HCT116 (cell line): Measurements from ENCODE around the gene RGS12. TPM values are rescaled to one million over a fixed set of nuclear protein-coding genes. Genes with fewer than 3 reads are reported as not detected.

ENCODE experiments used
- ATAC-seq: fragments of 200-7000 bp; cut with Tn5 transposase; 2 replicates; pipeline ENCODE4 v1.9.1; 2020; ENCODE audit warnings: mild to moderate bottlenecking, moderate library complexity
- BruUV-seq: library from RNA; stranded (reverse); fragments of 400-500 nt; replicated peaks from 2 replicates; lab custom pipeline; 2021; lab: Mats Ljungman, UMichigan
- CTCF ChIA-PET: fragments of 300-600 bp; sonication (Branson Sonifier 250); formaldehyde crosslinking; loops from one replicate; lab custom pipeline; 2021; ENCODE audit warnings: antibody characterized with exemption; lab: Charles Lee
- POLR2A ChIA-PET: fragments of 300-600, 350-600 bp; sonication (Branson Sonifier 250); formaldehyde crosslinking; loops from one replicate; lab custom pipeline; 2021; ENCODE audit warnings: antibody characterized with exemption; lab: Charles Lee
- RAD21 ChIA-PET, 2 experiments: fragments of 300-600 bp; sonication (Branson Sonifier 250); formaldehyde crosslinking; loops; one replicate each; lab custom pipeline; 2023; ENCODE audit warnings: low total read pairs in 2 of 2; ENCODE audit not compliant: uncharacterized antibody in 2 of 2, unreplicated experiment in 2 of 2, low non-redundant PET in 1 of 2; lab: Charles Lee
- DNase-seq: peaks from one replicate; pipeline ENCODE4 v3.0.0-alpha.2; 2010; ENCODE audit warnings: low read depth, low spot score
- H2AFZ ChIP-seq: fragments of 200-600 bp; shearing (Covaris generic), sonication (generic); 2 replicates; pipeline ENCODE4 v1.6.1; 2017; ENCODE audit warnings: low read depth, mixed run types, mixed read lengths, antibody characterized with exemption, low read length; ENCODE audit not compliant: poor library complexity, severe bottlenecking
- H3K27ac ChIP-seq: 2 replicates; pipeline ENCODE4 v1.5.1; 2012; ENCODE audit warnings: low read depth, low read length
- H3K27me3 ChIP-seq: fragments of 200-600 bp; sonication (generic); 2 replicates; pipeline ENCODE4 v1.6.1; 2016; ENCODE audit warnings: mixed run types, low read length, mixed read lengths; ENCODE audit not compliant: insufficient read depth
- H3K36me3 ChIP-seq, 2 experiments: fragments of 200-500 bp in 1 of 2; fragments of 200-600 bp in 1 of 2; sonication (Bioruptor generic) in 1 of 2; sonication (generic) in 1 of 2; 2 replicates each; pipeline versions ENCODE4 v1.5.1 to v1.6.1; 2014 to 2016; ENCODE audit warnings: low read length in 2 of 2, inconsistent platforms in 1 of 2, mixed read lengths in 1 of 2, mixed run types in 1 of 2; ENCODE audit not compliant: insufficient read depth in 2 of 2, control insufficient read depth in 1 of 2
- H3K4me1 ChIP-seq, 2 experiments: fragments of 200-600 bp in 1 of 2; sonication (generic) in 1 of 2; 2 replicates each; pipeline versions ENCODE4 v1.5.1 to v1.6.1; 2012 to 2017; ENCODE audit warnings: low read length in 2 of 2, inconsistent platforms in 1 of 2, mild to moderate bottlenecking in 1 of 2, mixed read lengths in 1 of 2, mixed run types in 1 of 2, moderate library complexity in 1 of 2; ENCODE audit not compliant: insufficient read depth in 2 of 2, control insufficient read depth in 1 of 2
- H3K4me2 ChIP-seq: fragments of 200-600 bp; sonication (generic); 2 replicates; pipeline ENCODE4 v1.6.1; 2017; ENCODE audit warnings: mixed run types, low read length, mixed read lengths
- H3K4me3 ChIP-seq, 2 experiments: fragments of 200-600 bp in 1 of 2; sonication (generic) in 1 of 2; replicated peaks in 1 of 2; 2 replicates each; pipeline ENCODE4 v1.5.1; 2011 to 2016; ENCODE audit warnings: low read length in 2 of 2, control low read depth in 1 of 2, low read depth in 1 of 2, mild to moderate bottlenecking in 1 of 2, mixed read lengths in 1 of 2, mixed run types in 1 of 2
- H3K79me2 ChIP-seq: fragments of 200-600 bp; sonication (generic); 2 replicates; pipeline ENCODE4 v1.6.1; 2017; ENCODE audit warnings: mild to moderate bottlenecking, mixed run types, low read length, moderate library complexity, mixed read lengths; ENCODE audit not compliant: insufficient read depth
- H3K9ac ChIP-seq: fragments of 200-600 bp; sonication (generic); 2 replicates; pipeline ENCODE4 v1.6.1; 2016; ENCODE audit warnings: low read length, mixed read lengths
- H3K9me2 ChIP-seq: fragments of 200-600 bp; sonication (generic), shearing (Covaris generic); 2 replicates; pipeline ENCODE4 v1.6.1; 2017; ENCODE audit warnings: mixed run types, mild to moderate bottlenecking, moderate library complexity; ENCODE audit not compliant: insufficient read depth
- H3K9me3 ChIP-seq, 2 experiments: fragments of 200-500 bp in 1 of 2; fragments of 200-600 bp in 1 of 2; sonication (Bioruptor generic) in 1 of 2; sonication (generic) in 1 of 2; 2 replicates each; pipeline ENCODE4 v1.6.1; 2014 to 2017; ENCODE audit warnings: low read length in 2 of 2, mixed read lengths in 2 of 2, inconsistent platforms in 1 of 2, low read depth in 1 of 2, mild to moderate bottlenecking in 1 of 2, mixed run types in 1 of 2, moderate library complexity in 1 of 2; ENCODE audit not compliant: control insufficient read depth in 1 of 2, insufficient read depth in 1 of 2
- H4K20me1 ChIP-seq: fragments of 200-600 bp; sonication (generic), shearing (Covaris generic); 2 replicates; pipeline ENCODE4 v1.6.1; 2017; ENCODE audit warnings: mixed run types, mild to moderate bottlenecking, moderate library complexity; ENCODE audit not compliant: insufficient read depth
- CBX3 ChIP-seq: IDR thresholded peaks from 2 replicates; pipeline ENCODE4 v1.6.1; 2012; ENCODE audit warnings: low read depth
- CEBPB ChIP-seq: IDR thresholded peaks from 2 replicates; pipeline ENCODE4 v1.6.1; 2012; ENCODE audit warnings: low read depth
- ELF1 ChIP-seq: IDR thresholded peaks from 2 replicates; pipeline ENCODE4 v1.6.1; 2012; ENCODE audit warnings: low read depth, borderline replicate concordance
- FOSL1 ChIP-seq: IDR thresholded peaks from 2 replicates; pipeline ENCODE4 v1.6.1; 2012; ENCODE audit warnings: low read depth
- JUND ChIP-seq: IDR thresholded peaks from 2 replicates; pipeline ENCODE4 v1.6.1; 2012
- POLR2A ChIP-seq: IDR thresholded peaks from 2 replicates; pipeline ENCODE4 v1.7.0; 2011; ENCODE audit warnings: borderline replicate concordance; ENCODE audit not compliant: insufficient read depth, insufficient read length; ENCODE audit errors: extremely low read depth
- POLR2AphosphoS5 ChIP-seq: IDR thresholded peaks from 2 replicates; pipeline ENCODE4 v1.6.1; 2011; ENCODE audit warnings: mild to moderate bottlenecking, low read depth, low read length, moderate library complexity
- SIN3A ChIP-seq: IDR thresholded peaks from 2 replicates; pipeline ENCODE4 v1.6.1; 2012; ENCODE audit warnings: low read depth
- TCF7L2 ChIP-seq: IDR thresholded peaks from 2 replicates; pipeline ENCODE4 v1.7.0; 2011; ENCODE audit warnings: borderline replicate concordance, inconsistent platforms; ENCODE audit not compliant: insufficient read depth, insufficient read length; ENCODE audit errors: extremely low read depth
- YY1 ChIP-seq: IDR thresholded peaks from 2 replicates; pipeline ENCODE4 v1.6.1; 2011; ENCODE audit warnings: low read length, low read depth, moderate library complexity, mild to moderate bottlenecking; ENCODE audit not compliant: insufficient replicate concordance; ENCODE audit errors: extremely low read depth
- ZFX ChIP-seq: fragments of 450-650 bp; IDR thresholded peaks from 2 replicates; pipeline ENCODE4 v1.6.1; 2017
- intact Hi-C: fragments of 100-400 bp; cut with micrococcal nuclease; formaldehyde crosslinking; loops from 2 replicates; pipeline ENCODE4 v1.10.0; 2022
- total RNA-seq: library from RNA; stranded (reverse); gene quantifications from one replicate; pipeline ENCODE4 v1.2.1, GENCODE V29; 2021; ENCODE audit not compliant: unreplicated experiment
- TF ChIP-seq, protein P1 (sequence below): IDR thresholded peaks from 2 replicates; pipeline ENCODE4 v1.6.1; 2012
- TF ChIP-seq, protein P2 (sequence below), 3 experiments: fragments of 200-600 bp in 1 of 3; sonication (generic) in 1 of 3; IDR thresholded peaks in 2 of 3; conservative IDR thresholded peaks in 1 of 3; 2 replicates each; pipeline ENCODE4 v1.5.1; 2012 to 2017; ENCODE audit warnings: low read depth in 2 of 3, low read length in 2 of 3, antibody characterized with exemption in 1 of 3, borderline replicate concordance in 1 of 3, control low read depth in 1 of 3, mild to moderate bottlenecking in 1 of 3, mixed read lengths in 1 of 3, mixed run types in 1 of 3, moderate library complexity in 1 of 3; ENCODE audit not compliant: insufficient read depth in 1 of 3
- TF ChIP-seq, protein P3 (sequence below): IDR thresholded peaks from 2 replicates; pipeline ENCODE4 v1.6.1; 2011; ENCODE audit warnings: mild to moderate bottlenecking, low read length, moderate library complexity; ENCODE audit not compliant: insufficient replicate concordance; ENCODE audit errors: extremely low read depth
- TF ChIP-seq, protein P4 (sequence below): IDR thresholded peaks from 2 replicates; pipeline ENCODE4 v1.6.1; 2012

The RGS12 gene
- total RNA-seq, 1 experiment from 2014 or later: 22.2 TPM

DNA sequence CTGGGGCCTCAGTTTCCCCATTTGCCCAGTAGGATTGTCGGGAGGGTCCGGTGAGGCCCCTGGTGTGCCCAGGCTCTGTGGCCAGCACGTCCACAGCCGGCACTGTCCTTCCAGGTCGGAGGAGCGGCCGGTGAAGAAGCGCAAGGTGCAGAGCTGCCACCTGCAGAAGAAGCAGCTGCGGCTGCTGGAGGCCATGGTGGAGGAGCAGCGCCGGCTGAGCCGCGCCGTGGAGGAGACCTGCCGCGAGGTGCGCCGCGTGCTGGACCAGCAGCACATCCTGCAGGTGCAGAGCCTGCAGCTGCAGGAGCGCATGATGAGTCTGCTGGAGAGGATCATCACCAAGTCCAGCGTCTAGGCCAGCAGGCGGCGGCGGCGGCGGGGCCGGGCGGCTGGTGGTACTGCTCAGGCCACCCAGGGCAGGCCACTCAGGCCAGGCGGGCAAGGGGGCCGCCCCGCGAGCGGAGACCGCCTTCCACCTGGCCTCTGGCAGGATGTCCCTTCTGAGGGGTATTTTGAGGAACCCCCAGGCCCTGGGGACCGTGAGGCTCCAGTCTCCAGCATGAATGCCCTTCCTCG lies 37.1 kb upstream of the RGS12 start:
- POLR2A ChIA-PET: no interaction called here
- Histone ChIP-seq H3K27me3 (no peaks in the 10 kb centered on the region), H2AFZ (no peak overlapping the region), H3K36me3 (no peaks in the 10 kb centered on the region), H3K9me2 (no peaks in the 10 kb centered on the region), H3K9ac (no peak overlapping the region), H3K4me2 (no peak overlapping the region), H3K4me3 (no peak overlapping the region), H3K27ac (no peak overlapping the region), H3K79me2 (no peaks in the 10 kb centered on the region), H3K4me1 (no peaks in the 10 kb centered on the region), H4K20me1 (no peaks in the 10 kb centered on the region), H3K9me3 (no peaks in the 10 kb centered on the region)
- DNase-seq (no peak), ATAC-seq (no peak)
- CTCF ChIA-PET: no interaction called here
- TF ChIP-seq CEBPB (no peak), CBX3 (no peak), JUND (no peak), FOSL1 (no peak), POLR2A (no peak), POLR2AphosphoS5 (no peak)
- TF ChIP-seq, protein P1, sequence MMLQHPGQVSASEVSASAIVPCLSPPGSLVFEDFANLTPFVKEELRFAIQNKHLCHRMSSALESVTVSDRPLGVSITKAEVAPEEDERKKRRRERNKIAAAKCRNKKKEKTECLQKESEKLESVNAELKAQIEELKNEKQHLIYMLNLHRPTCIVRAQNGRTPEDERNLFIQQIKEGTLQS: no peak
- RAD21 ChIA-PET: no interaction called here
- BruUV-seq: no TSS peak
- intact Hi-C loops: no loop called here

DNA sequence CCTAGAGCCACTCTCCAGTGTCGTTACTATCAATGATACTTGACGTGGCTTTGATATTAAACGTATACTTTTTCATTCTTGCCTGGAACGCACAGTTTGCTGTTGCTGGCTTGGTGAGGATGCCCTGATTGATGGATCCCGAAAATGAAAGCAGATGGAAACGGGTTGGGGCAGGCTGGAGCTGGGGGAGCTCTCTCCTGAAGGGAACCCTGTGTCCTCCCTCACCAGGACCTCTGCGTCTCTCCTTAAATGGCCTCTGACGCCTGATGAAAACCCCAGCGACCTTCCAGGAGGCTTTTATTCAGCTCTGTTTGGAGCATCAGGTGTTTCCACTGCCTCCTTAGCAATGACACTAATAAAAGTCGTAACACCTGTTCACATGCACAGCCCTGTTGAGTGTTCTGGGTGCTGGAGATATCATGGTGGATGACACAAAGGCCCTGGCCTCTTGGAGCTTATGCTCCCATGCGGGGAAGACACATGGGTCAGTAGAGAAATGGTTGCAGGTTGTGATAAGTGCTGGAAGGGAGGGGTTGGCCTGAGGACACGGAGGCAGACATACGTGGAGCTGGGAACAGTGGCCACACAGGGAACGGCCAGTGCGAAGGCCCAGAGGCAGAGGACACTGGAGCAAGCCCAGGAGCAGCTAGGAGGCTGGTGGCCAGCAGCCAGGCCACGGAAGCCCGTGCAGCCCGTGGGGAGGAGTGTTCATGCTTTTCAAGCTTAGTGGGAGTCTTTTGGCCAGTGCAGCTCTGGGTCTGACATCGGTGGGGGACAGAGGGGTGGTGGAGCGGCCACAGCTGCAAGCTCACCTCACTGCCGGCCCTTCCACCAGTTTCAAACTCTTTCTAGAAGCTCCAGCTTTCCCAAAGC lies 36.4 kb upstream of the RGS12 start:
- Histone ChIP-seq H2AFZ (no peak overlapping the region), H3K4me1 (no peaks in the 10 kb centered on the region), H3K4me2 (no peak overlapping the region), H4K20me1 (no peaks in the 10 kb centered on the region), H3K36me3 (no peaks in the 10 kb centered on the region), H3K27ac (no peak overlapping the region), H3K9ac (no peak overlapping the region), H3K79me2 (no peaks in the 10 kb centered on the region), H3K9me3 (no peaks in the 10 kb centered on the region), H3K27me3 (no peaks in the 10 kb centered on the region), H3K4me3 (no peak overlapping the region), H3K9me2 (no peaks in the 10 kb centered on the region)
- no TSS peak for BruUV-seq
- ChIA-PET POLR2A (no interaction called here), CTCF (no interaction called here), RAD21 (no interaction called here)
- ATAC-seq: no peak
- DNase-seq: no peak
- intact Hi-C loops: no loop called here
- TF ChIP-seq JUND (no peak), CBX3 (no peak), SIN3A (no peak), CEBPB (no peak), TCF7L2 (no peak), ELF1 (no peak), YY1 (no peak), ZFX (no peak)
- TF ChIP-seq, protein P2, sequence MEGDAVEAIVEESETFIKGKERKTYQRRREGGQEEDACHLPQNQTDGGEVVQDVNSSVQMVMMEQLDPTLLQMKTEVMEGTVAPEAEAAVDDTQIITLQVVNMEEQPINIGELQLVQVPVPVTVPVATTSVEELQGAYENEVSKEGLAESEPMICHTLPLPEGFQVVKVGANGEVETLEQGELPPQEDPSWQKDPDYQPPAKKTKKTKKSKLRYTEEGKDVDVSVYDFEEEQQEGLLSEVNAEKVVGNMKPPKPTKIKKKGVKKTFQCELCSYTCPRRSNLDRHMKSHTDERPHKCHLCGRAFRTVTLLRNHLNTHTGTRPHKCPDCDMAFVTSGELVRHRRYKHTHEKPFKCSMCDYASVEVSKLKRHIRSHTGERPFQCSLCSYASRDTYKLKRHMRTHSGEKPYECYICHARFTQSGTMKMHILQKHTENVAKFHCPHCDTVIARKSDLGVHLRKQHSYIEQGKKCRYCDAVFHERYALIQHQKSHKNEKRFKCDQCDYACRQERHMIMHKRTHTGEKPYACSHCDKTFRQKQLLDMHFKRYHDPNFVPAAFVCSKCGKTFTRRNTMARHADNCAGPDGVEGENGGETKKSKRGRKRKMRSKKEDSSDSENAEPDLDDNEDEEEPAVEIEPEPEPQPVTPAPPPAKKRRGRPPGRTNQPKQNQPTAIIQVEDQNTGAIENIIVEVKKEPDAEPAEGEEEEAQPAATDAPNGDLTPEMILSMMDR (IDR thresholded peaks at IDR 0.05 in 2 of 3, conservative IDR thresholded peaks at IDR 0.05 in 1 of 3; ENCODE audit: borderline replicate concordance in 1 of 3, insufficient read depth in 1 of 3, low read depth in 2 of 3, low read length in 2 of 3): no peak
- TF ChIP-seq, protein P3, sequence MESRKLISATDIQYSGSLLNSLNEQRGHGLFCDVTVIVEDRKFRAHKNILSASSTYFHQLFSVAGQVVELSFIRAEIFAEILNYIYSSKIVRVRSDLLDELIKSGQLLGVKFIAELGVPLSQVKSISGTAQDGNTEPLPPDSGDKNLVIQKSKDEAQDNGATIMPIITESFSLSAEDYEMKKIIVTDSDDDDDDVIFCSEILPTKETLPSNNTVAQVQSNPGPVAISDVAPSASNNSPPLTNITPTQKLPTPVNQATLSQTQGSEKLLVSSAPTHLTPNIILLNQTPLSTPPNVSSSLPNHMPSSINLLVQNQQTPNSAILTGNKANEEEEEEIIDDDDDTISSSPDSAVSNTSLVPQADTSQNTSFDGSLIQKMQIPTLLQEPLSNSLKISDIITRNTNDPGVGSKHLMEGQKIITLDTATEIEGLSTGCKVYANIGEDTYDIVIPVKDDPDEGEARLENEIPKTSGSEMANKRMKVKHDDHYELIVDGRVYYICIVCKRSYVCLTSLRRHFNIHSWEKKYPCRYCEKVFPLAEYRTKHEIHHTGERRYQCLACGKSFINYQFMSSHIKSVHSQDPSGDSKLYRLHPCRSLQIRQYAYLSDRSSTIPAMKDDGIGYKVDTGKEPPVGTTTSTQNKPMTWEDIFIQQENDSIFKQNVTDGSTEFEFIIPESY: no peak
- TF ChIP-seq, protein P4, sequence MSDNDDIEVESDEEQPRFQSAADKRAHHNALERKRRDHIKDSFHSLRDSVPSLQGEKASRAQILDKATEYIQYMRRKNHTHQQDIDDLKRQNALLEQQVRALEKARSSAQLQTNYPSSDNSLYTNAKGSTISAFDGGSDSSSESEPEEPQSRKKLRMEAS: no peak
